NCI-H82 treated with DMSO at 0.1 percent for 48 hours (cell line): ENCODE measurements around the gene MBNL2.

Source experiments
- DNase-seq: peaks from one replicate; lab custom pipeline; 2025; ENCODE audit not compliant: unreplicated experiment; lab: John Stamatoyannopoulos, UW

MBNL2 gene

GRCh38 chr13:97289514-97290298, 67.6 kb downstream of the MBNL2 start:
- no peak for DNase-seq

GRCh38 chr13:97295283-97296182, 73.4 kb downstream of the MBNL2 start:
- no peak for DNase-seq

- DNase-seq: no peak
Measured at GRCh38 chr13:97296740-97297139, 74.6 kb downstream of the MBNL2 start.

- peak; percentile 27 for DNase-seq
Measured at GRCh38 chr13:97298816-97299215, 76.7 kb downstream of the MBNL2 start.

- peak; percentile 98 for DNase-seq
Measured at GRCh38 chr13:97300871-97301270, 78.7 kb downstream of the MBNL2 start.

GRCh38 chr13:97301382-97302095, 79.4 kb downstream of the MBNL2 start:
- no peak for DNase-seq

GRCh38 chr13:97302611-97303010, 80.5 kb downstream of the MBNL2 start:
- no peak for DNase-seq

- DNase-seq: no peak
Measured at GRCh38 chr13:97306106-97306505, 84.0 kb downstream of the MBNL2 start.

GRCh38 chr13:97306645-97307044, 84.5 kb downstream of the MBNL2 start:
- DNase-seq: no peak

- no peak for DNase-seq
Measured at GRCh38 chr13:97307118-97307881, 85.2 kb downstream of the MBNL2 start.

GRCh38 chr13:97307882-97308624, 85.9 kb downstream of the MBNL2 start:
- DNase-seq: no peak

GRCh38 chr13:97308735-97309429, 86.7 kb downstream of the MBNL2 start:
- no peak for DNase-seq

GRCh38 chr13:97310809-97311436, 88.8 kb downstream of the MBNL2 start:
- DNase-seq: no peak

- DNase-seq: no peak
Measured at GRCh38 chr13:97311956-97312355, 89.8 kb downstream of the MBNL2 start.

GRCh38 chr13:97313551-97314260, 91.6 kb downstream of the MBNL2 start:
- DNase-seq: no peak

GRCh38 chr13:97316390-97316789, 94.3 kb downstream of the MBNL2 start:
- DNase-seq: no peak

- no peak for DNase-seq
Measured at GRCh38 chr13:97317933-97318332, 95.8 kb downstream of the MBNL2 start.

- DNase-seq: no peak
Measured at GRCh38 chr13:97318532-97318931, 96.4 kb downstream of the MBNL2 start.
